Stimulated activated CD8-positive, alpha-beta memory T cell treated with anti-CD3 and anti-CD28 coated beads, Interleukin-4, amount 100 ng/mL, for 1 hour (primary cell): ENCODE measurements around the gene TAF5.
"Not testable (repeated sequence)": the region's sequence is repeated elsewhere in the genome, so short reads cannot be mapped to it uniquely, and the experiment has no call there.

Experiments used
- DNase-seq, 2 donors: peaks; one replicate each; pipeline ENCODE4 v3.0.0-alpha.2; 2020; ENCODE audit warnings: low read depth in 2 of 2, low spot score in 1 of 2

Gene TAF5

GRCh38 chr10:103413564-103413963 is 45.8 kb downstream of the TAF5 start:
- DNase-seq, result no peak

DNA sequence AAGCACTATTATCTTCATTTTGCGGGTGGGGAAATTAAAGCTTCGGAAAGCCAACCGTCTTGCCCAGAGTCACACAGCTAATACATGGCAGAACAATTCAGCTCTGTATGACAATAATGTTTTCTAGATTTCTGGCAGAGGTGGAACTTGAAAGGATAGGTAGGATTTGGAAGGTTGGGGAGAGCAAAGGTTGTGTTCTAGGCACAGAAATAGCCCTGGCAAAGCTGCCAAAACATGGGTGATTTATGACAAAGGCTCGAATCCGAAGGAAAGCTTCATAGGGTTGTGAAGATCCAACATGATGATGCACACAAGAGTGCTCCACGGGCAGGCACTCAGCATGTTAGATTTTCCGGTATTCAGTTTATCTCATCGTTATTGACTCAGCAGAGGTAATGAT is 47.8 kb downstream of the TAF5 start:
- DNase-seq, result no peak

- peak; percentile 26 to 41 for DNase-seq
These were observed 48.8 kb downstream of the TAF5 start for GRCh38 chr10:103416436-103417147.

DNA sequence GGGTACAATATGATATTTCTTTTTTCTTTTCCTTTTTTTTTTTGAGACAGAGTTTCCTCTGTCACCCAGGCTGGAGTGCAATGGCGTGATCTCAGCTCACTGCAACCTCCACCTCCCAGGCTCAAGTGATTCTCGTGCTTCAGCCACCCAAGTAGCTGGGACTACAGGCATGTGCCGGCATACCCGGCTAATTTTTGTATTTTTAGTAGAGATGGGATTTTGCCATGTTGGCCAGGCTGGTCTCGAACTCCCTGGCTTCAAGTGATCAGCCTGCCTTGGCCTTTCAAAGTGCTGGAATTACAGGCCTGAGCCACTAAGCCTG is 49.3 kb downstream of the TAF5 start:
- not testable (repeated sequence) for DNase-seq

- no peak for DNase-seq
These were observed 49.8 kb downstream of the TAF5 start for GRCh38 chr10:103417601-103418000.

DNA sequence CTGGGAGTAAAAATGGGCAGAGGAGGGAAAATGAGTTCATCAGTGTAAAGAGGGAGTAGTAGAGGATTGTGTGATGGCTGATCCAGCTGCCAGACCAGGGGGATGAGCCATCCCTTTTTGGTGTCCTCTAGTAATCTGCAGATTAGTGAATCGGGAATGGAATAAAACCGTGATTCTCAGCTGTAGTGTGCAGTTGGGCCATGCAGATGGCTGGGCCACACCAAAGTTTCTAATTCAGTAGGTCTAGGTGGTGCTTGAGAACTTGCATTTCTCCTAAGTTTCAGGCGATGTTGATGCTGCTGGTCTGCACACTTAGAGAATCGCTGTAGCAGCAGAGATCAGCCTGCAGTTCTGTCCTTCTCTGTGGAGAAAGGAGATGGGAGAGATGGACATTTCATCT is 51.3 kb downstream of the TAF5 start:
- DNase-seq, result no peak

GRCh38 chr10:103423748-103424147 is 56.0 kb downstream of the TAF5 start:
- no peak for DNase-seq

DNA sequence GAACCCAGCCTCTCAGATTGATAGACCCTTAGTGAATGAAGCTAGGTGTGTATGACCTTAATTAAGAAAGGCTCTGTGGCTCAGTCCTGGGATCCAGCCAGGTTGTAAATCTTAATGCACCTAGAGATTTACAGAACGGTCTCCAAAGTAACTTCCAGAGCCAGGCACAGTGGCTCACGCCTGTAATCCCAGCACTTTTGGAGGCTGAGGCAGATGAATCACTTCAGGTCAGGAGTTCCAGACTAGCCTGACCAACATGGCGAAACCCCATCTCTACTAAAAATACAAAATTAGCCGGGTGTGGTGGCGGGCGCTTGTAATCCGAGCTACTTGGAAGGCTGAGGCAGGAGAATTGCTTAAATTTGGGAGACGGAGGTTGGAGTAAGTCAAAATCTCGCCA is 60.1 kb downstream of the TAF5 start:
- no peak for DNase-seq

- DNase-seq, result no peak
These were observed 61.3 kb downstream of the TAF5 start for GRCh38 chr10:103428989-103429643.

DNA sequence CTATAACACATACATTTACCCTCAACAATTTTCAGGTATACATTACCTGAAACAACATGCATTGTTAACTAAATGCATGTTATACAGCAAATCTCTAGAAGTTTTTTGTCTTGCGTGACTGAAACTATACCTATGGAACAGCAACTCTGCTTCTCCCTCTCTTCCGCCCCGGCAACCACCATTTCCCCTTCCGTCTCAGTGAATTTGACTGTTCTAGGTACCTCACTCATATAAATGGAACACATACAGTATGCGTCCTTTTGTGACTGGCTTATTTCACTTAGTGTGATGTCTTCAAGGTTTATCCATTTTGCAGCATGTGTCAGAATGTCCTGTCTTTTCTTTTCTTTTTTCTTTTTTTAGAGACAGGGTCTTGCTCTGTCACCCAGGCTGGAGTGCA is 61.9 kb downstream of the TAF5 start:
- no peak for DNase-seq

- DNase-seq, result no peak
These were observed 64.1 kb downstream of the TAF5 start for GRCh38 chr10:103431902-103432301.

DNA sequence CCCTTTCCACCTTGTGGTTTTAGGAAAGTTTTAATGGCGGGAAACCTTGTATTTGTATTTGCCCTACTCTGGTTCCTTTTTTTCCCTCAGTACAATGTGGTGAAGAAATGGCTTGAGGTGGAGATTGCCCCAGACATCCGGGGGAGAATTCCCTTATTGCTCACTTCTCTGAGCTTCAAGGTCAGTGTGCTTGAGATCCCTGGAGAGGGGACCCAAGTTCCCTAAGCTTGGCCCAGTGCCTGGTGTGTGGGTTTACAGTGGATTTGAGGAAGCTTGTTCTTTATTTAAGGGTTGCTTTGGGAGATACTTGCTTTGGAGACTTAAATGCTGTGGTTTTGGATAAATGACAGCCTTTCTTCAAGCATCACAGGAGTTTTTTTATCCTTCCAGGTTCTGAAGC is 66.1 kb downstream of the TAF5 start:
- DNase-seq, result no peak
